ENCODE data around the gene ALOX5AP. TPM values are rescaled to one million over a fixed set of nuclear protein-coding genes. Genes with fewer than 3 reads are reported as not detected.

The ALOX5AP gene
- polyA plus RNA-seq, 1 experiment: 0.11 TPM

- Histone ChIP-seq H3K4me3 (ENCODE audit: low read depth, low read length) (no peak overlapping the region), H3K36me3 (ENCODE audit: control insufficient read depth, insufficient read depth, low read length) (no peaks in the 10 kb centered on the region), H3K27me3 (ENCODE audit: control insufficient read depth, insufficient read depth, low read length) (peaks cover 3% of the 10 kb centered on the region; the same call in 1 of the 2 replicates)
- ChIA-PET POLR2A (interaction anchor here (0.5 kb wide), 1 partner anchor 32 kb away, joined by 3 read pairs; no protein-coding TSS in a partner anchor), CTCF (interaction anchor here (1.2 to 1.6 kb wide), 3 partner anchors 21 to 246 kb away, joined by 3 to 4 read pairs (median 3); no protein-coding TSS in a partner anchor)
- DNase-seq (ENCODE audit: low read depth): no peak
- no peak for TF ChIP-seq CTCF (IDR thresholded peaks at IDR 0.05; ENCODE audit: insufficient read depth, low read depth, low read length)
These were observed 4.7 kb downstream of the ALOX5AP start for GRCh38 chr13:30739761-30740642.

- no peak for DNase-seq (ENCODE audit: low read depth)
These were observed 7.6 kb downstream of the ALOX5AP start for GRCh38 chr13:30742901-30743300.

GRCh38 chr13:30743319-30744055, 8.1 kb downstream of the ALOX5AP start:
- ChIA-PET POLR2A (interaction anchor here (0.5 to 0.7 kb wide), 3 partner anchors 9 to 127 kb away, joined by 3 to 8 read pairs (median 4); no protein-coding TSS in a partner anchor), CTCF (interaction anchor here (0.8 to 1.5 kb wide), 4 partner anchors 9 to 53 kb away, joined by 3 read pairs; no protein-coding TSS in a partner anchor)
- no peak for TF ChIP-seq CTCF (IDR thresholded peaks at IDR 0.05; ENCODE audit: insufficient read depth, low read depth, low read length)
- H3K4me3 ChIP-seq (ENCODE audit: low read depth, low read length): no peak overlapping the region
- peaks cover 3% of the 10 kb centered on the region for H3K27me3 ChIP-seq (ENCODE audit: control insufficient read depth, insufficient read depth, low read length)
- peak; percentile 96 for DNase-seq (ENCODE audit: low read depth)
- H3K36me3 ChIP-seq (ENCODE audit: control insufficient read depth, insufficient read depth, low read length): no peaks in the 10 kb centered on the region

More at GRCh38 chr13:30742901-30743300, 7.6 kb downstream of the ALOX5AP start:
- ChIA-PET POLR2A (interaction anchor here (0.5 to 0.7 kb wide), 2 partner anchors 9 to 126 kb away, joined by 3 to 8 read pairs; no protein-coding TSS in a partner anchor), CTCF (interaction anchor here (1.0 to 1.5 kb wide), 2 partner anchors 9 to 53 kb away, joined by 3 read pairs; no protein-coding TSS in a partner anchor)
- Histone ChIP-seq H3K27me3 (ENCODE audit: control insufficient read depth, insufficient read depth, low read length) (peaks cover 3% of the 10 kb centered on the region), H3K36me3 (ENCODE audit: control insufficient read depth, insufficient read depth, low read length) (no peaks in the 10 kb centered on the region), H3K4me3 (ENCODE audit: low read depth, low read length) (no peak overlapping the region)
- no peak for TF ChIP-seq CTCF (IDR thresholded peaks at IDR 0.05; ENCODE audit: insufficient read depth, low read depth, low read length)

GRCh38 chr13:30744056-30744680, 8.8 kb downstream of the ALOX5AP start:
- no peak for DNase-seq (ENCODE audit: low read depth)
- CTCF ChIA-PET: interaction anchor here (0.8 to 1.5 kb wide), 4 partner anchors 8 to 54 kb away, joined by 3 read pairs; no protein-coding TSS in a partner anchor
- POLR2A ChIA-PET: interaction anchor here (0.7 kb wide), 1 partner anchor 122 kb away, joined by 4 read pairs; no protein-coding TSS in a partner anchor
- Histone ChIP-seq H3K36me3 (ENCODE audit: control insufficient read depth, insufficient read depth, low read length) (no peaks in the 10 kb centered on the region), H3K27me3 (ENCODE audit: control insufficient read depth, insufficient read depth, low read length) (no peaks in the 10 kb centered on the region; the same call in none of the 2 replicates), H3K4me3 (ENCODE audit: low read depth, low read length) (no peak overlapping the region)
- no peak for TF ChIP-seq CTCF (IDR thresholded peaks at IDR 0.05; ENCODE audit: insufficient read depth, low read depth, low read length)
